ENCODE data around the gene MEP1B.
"Not testable (repeated sequence)": the region's sequence is repeated elsewhere in the genome, so short reads cannot be mapped to it uniquely, and the experiment has no call there.

MEP1B gene

GRCh38 chr18:32189790-32190189, at the start of gene MEP1B:
Gene MEP1B, plus strand, starts transcription at chr18:32190039. Its CDS starts 32 bp downstream, at chr18:32190071.
- no peak for DNase-seq (ENCODE audit: low spot score)

DNA sequence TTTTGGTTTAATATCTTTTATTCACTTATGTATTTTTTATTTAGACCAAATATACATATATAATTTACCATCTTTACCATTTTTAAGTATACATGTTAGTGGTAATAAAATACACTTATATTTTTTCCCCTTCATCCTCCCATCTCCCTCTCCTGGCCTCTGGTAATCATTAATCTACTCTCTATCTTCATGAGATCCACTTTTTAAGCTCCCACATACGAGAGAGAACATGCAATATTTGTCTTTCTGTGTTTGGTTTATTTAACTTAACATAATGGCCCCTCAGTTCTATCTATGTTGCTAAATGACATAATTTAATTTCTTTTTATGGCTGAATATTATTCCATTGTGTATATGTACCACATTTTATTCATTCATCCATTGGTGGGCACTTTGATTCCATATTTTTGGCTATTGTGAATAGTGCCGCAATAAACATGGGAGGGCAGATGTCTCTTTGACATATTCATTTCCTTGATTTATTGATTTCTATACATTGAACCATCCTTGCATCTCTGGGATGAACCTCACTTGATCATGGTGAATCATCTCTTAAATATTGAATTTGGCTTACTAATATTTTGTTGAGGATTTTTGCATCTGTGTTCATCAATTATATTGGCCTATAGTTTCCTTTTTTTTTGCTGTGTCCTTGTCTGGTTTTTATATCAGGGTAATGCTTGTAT, 41.5 kb upstream of the MEP1B start:
- no peak for DNase-seq (ENCODE audit: low spot score)

DNA sequence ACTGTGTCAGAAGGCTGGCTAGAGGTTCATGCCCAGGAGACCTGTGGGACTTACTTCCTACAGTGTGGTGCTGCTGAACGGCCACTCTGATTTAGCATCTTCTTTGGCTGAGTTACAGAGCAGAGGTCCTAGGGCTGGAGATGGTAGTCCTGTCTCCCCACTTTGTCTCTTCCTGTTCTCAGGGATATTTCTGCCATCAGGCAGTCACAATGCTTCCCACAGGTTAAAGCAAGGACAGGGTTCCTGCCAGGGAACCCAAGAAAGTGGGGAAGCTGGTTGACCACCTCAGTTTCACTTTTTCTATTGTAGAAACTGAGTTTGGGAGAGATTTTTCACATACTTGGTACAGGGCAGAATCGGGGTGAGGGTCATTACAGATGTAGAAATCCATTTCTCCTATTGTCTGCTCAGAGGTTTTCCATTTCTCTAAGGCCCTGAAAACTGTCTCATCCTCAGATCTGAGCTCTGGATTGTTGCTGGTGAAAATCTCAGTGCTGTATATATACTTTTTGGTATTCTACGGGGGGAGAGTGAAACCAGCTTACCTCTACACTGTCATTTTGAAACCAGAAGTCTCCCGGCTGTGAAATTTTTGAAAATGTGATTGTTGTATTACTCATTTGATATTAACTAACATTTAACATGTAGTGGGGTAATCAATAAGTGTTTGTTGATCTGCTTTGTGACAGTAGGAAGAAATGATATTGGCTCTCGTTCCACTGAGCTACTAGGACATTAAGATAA, 37.0 kb upstream of the MEP1B start:
- DNase-seq (ENCODE audit: low spot score), result no peak

GRCh38 chr18:32156855-32157254, 33.0 kb upstream of the MEP1B start:
- DNase-seq (ENCODE audit: low spot score), result no peak

- no peak for DNase-seq (ENCODE audit: low spot score)
These were observed 32.3 kb upstream of the MEP1B start for GRCh38 chr18:32157580-32157979.

GRCh38 chr18:32158108-32158624, 31.7 kb upstream of the MEP1B start:
- DNase-seq (ENCODE audit: low spot score), result peak; percentile 86

GRCh38 chr18:32158631-32159030, 31.2 kb upstream of the MEP1B start:
- DNase-seq (ENCODE audit: low spot score), result not testable (repeated sequence)

DNA sequence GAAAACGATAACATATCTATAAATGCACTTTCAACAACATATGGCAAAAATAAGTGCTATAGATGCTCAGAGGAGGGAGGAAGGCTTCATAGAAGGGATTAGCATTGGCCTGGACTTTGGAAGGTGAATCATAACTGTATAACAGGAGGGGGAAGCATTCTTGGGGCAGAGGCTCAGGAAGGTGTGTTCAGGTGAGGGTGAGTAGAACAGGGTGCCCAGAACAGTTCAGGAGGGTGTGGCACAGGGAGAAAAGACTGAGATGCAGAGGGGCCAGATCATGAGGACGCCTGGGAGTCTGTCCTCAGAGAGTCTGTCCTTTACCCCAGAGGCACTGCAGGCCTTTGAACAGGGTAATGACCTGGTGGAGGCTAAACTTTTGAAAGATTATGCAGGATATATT, 29.3 kb upstream of the MEP1B start:
- no peak for DNase-seq (ENCODE audit: low spot score)

- no peak for DNase-seq (ENCODE audit: low spot score)
These were observed 21.7 kb upstream of the MEP1B start for GRCh38 chr18:32167980-32168730.

GRCh38 chr18:32173654-32174053, 16.2 kb upstream of the MEP1B start:
- DNase-seq (ENCODE audit: low spot score), result no peak

DNA sequence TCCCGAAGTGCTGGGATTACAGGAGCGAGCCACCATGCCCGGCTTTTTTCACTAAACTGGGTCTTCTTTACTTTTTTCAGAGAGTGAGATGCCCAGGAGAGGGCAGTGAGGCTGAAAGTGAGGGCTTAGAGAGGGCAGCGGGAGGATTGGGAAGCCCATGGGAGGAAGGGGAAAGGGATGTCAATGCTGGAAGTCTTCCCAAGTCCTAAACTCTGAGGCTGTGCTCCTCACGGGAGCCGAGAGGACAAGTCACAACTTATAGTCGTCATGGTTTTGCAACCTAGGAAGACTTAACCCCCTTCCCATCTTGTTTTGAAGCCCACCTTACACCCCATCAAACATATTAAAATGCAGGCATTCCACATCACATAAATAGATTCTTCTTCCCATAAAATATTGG, 15.1 kb upstream of the MEP1B start:
- no peak for DNase-seq (ENCODE audit: low spot score)

GRCh38 chr18:32175265-32175664, 14.6 kb upstream of the MEP1B start:
- no peak for DNase-seq (ENCODE audit: low spot score)

- DNase-seq (ENCODE audit: low spot score), result not testable (repeated sequence)
These were observed 13.1 kb upstream of the MEP1B start for GRCh38 chr18:32176745-32177144.

DNA sequence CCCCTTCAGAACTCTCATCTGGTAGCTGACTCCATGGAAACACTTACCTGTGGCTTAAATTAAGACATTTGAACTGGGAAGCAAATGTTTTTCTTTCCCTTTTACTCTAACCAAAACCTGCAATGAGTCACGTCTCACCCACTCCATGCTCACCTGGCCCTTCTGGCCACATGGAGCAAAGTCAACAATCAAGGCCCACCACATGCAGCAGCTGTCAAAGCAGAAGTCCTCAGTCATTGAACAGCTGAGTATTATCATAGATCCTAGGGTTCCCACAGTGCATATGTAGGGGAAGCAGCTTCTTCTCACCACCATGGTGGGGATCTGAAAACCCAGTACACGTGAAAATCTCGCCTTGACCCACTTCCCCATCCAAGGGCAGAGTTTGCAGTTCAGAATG, 12.3 kb upstream of the MEP1B start:
- no peak for DNase-seq (ENCODE audit: low spot score)

GRCh38 chr18:32183503-32183902, 6.3 kb upstream of the MEP1B start:
- no peak for DNase-seq (ENCODE audit: low spot score)

- no peak for DNase-seq (ENCODE audit: low spot score)
These were observed 370 bp downstream of the MEP1B start for GRCh38 chr18:32190209-32190608.

GRCh38 chr18:32195881-32196815, 6.3 kb downstream of the MEP1B start:
- no peak for DNase-seq (ENCODE audit: low spot score)

GRCh38 chr18:32200766-32201165, 10.9 kb downstream of the MEP1B start:
- DNase-seq (ENCODE audit: low spot score), result no peak

DNA sequence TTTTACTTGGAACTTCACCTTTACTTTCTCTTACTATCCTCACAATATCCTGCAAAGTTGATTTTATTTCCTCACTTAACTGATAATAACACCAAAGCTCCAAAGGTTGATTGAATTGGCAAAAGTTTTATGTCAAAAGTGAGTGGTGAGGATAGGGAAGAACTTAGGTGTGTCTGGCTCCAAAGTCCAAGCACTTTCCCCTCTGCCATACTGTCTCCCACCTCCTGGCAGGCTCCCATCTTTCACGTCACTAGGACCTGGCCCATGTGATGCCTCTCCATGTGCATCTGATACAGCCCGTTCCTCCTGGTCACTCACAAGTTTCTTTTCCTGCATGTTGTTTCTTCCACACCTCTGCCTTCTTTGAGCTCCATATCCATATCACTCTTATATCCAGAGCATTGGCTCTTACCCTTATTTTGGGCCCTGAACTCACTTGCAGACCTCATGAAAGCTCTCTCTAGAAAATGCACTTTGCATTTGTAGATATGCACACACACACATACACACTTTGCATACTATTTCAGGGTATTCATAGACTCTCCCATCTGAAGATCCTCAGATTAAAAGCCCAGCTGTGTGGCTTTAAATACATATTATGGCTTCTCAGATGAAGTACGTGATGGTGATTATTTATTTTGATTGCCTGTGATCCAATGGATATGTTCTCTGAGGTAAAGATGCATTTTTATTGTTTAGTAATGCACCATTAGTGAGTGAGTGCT, 12.3 kb downstream of the MEP1B start:
- DNase-seq (ENCODE audit: low spot score), result no peak

GRCh38 chr18:32208023-32208422, 18.2 kb downstream of the MEP1B start:
- no peak for DNase-seq (ENCODE audit: low spot score)

GRCh38 chr18:32208577-32208976, 18.7 kb downstream of the MEP1B start:
- no peak for DNase-seq (ENCODE audit: low spot score)

Measured in NAMALWA (cell line).